Stimulated activated CD4-positive, alpha-beta T cell treated with anti-CD3 and anti-CD28 coated beads, Interleukin-1b, Interleukin-23, amount 100 ng/mL, for 48 hours (primary cell): ENCODE measurements around the gene CLDN22.

Source experiments
- DNase-seq: peaks from one replicate; pipeline ENCODE4 v3.0.0-alpha.2; 2020

CLDN22 gene

DNA sequence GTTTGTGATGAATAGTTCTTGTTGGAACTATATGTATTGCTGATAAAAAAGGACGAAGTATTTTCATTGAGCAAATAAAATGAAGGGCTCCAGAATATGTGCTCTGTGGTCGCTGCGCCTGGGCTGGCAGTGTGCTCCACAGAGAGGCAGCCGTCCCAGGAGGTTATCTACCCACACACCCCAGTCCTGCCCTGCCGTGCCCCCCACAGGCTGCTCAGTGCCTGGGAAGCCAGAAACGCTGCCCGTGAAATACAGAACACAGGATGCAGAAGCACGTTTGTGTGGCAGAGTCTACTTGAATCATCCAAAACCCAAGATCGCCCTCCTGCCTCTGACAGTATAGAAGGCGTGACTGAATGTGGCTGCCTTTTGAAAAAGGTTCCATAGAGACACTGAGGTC is 1.4 kb downstream of the CLDN22 start:
- DNase-seq: no peak

DNA sequence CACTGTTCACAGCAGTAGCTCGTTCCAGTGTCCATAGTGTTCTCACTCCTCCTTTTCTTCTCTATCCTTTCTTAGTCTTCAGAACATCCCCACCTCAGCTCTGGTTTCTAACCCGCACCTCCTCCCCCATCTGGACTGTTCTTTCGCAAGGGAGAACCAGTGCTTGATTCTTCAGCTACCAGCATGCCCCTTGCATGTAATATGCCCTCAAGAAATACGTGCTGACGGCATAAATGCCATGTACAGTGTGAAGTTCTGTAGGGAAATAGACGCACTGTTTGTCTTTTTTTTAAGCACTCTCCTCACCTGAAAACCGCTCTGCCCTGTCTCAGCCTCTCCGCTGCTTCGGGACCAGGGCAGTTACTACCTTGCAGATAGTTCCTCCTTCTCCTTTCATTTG is 5.3 kb downstream of the CLDN22 start:
- DNase-seq: no peak

GRCh38 chr4:183314336-183314735 is 5.7 kb downstream of the CLDN22 start:
- DNase-seq: no peak

DNA sequence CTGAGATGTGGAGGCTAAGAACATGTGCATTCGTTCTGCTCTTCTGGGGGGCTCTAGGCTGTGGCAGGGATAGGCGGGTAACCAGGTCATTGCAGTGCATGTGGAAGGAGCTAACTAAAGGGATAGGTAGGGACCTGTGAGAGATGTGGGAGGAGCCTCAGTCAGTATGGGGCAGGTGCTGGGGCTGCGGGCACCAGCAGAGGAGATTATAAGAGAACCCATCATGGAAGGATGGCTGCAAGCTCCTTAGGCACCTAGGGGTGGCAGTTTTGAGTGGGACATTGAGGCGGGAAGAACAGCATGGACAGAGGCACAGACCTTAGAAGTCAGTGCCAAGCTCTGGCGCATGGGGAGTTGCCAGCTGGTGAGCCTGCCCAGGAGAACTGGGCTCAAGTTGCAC is 7.2 kb downstream of the CLDN22 start:
- DNase-seq: no peak

GRCh38 chr4:183306811-183307210 is 13.3 kb downstream of the CLDN22 start:
- DNase-seq: no peak

DNA sequence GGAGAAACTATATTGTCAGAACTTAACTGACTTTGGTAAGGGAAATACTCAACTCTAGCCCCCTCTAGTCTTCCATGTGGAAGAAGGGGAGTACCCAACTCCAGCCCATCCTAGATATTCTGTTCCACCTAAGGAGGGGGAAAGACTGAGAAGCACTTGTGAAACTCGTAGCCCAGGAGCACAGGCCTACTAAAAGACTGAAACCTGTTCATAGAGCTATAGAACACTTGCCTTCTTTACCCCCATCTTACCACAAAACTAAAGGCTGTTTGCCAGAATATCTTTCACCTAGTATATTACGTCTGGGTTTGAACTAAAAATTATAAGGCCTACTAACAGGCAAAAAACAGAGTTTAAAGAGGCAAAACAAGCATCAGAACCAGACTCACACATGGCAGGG is 15.5 kb downstream of the CLDN22 start:
- no peak for DNase-seq

- DNase-seq: no peak
These were observed 16.0 kb downstream of the CLDN22 start for GRCh38 chr4:183304067-183304466.

GRCh38 chr4:183303301-183303700 is 16.8 kb downstream of the CLDN22 start:
- DNase-seq: no peak

DNA sequence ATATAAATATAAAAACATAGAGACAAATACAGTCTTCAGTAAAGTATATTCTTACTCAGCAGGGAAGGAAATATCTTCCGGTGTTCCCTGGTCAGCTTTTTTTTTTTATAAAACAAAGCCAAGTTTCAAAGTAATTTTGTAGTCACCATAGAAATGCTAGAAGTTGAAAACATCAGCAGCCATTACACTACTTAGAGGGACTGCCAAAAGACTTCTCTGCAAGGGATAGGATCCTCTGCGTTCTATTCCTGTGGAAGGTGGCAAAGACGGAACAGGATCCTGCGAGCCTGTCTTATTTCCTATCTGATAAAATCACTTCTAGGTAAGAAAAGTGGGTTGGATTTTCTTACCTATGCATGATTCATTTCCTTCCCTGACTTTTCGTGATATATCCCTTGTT is 19.4 kb downstream of the CLDN22 start:
- DNase-seq: no peak

DNA sequence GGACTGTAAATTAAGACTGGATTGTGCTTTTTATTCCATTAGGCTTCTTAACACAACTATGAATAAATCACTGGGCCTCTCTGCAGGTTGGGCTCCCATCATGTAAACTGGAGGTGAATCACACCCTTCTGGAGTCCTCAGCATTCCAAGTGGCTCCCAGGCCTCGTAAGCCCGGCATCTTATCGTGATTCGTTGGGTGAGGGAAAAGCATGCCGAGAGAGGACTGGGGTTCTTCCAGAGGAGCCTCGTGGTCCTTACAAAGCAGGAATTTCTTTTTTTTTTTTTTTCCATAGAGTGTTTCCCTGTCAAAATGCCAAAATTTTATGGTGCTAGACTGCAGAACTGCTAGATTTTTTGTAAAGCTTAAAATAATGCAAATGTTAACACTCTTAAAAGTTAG is 20.0 kb downstream of the CLDN22 start:
- no peak for DNase-seq

GRCh38 chr4:183299464-183299863 is 20.6 kb downstream of the CLDN22 start:
- no peak for DNase-seq

DNA sequence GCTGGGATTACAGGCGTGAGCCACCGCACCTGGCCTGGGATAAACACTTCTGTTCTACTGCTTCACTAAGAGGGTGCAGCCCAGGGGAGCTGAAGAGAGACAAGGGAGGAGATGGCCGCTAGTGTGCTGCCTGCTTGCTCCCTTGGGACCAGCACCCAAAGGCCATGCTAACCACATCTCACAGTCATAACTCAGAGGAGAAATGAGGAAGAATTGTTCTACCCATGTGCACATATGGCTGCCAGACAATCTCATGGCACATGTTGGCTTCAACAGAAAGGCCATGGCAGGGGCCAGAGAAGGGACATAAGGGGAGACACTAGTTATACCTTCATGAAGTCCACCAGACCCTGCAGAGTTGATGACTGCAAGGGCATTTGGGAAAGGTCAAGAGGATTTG is 22.4 kb downstream of the CLDN22 start:
- DNase-seq: no peak

DNA sequence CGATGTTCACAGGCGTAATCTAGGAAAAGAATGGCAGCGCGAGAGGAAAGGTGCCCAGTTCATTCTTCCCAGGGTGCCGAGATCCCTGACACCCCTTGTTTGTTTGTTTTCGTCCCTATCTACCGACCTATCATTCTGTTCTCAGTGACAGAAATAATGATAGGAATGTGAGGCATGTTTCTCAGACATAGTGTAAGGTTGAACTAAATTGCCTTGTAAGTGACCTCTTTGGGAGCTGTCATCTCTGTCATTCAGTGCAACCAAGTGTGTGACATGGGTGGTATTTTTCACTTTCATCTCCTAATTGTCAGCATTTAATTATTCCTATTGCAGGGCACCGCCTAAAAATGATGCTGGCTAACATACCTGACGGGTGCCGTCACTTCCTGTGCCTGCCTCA is 24.4 kb downstream of the CLDN22 start:
- DNase-seq: no peak

DNA sequence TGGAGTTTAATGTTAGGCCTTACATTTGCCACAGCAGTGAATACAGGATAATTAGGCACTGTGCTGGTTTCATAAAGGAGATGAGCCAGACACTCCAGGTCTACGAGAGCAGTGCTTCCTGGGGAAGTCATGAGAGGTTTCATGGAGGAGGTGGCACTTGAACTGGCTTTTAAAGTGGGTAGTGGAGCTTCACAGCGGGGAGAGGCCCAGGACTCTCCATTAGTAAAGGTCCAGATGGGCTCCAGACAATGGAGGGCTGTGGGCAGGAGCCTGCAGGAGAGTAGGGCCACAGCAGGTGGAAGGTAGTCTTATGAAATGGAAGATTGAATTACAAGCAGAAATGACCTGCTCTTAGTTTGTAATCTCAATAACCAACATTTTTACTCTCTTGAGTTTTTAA is 29.0 kb downstream of the CLDN22 start:
- no peak for DNase-seq

GRCh38 chr4:183289688-183290087 is 30.4 kb downstream of the CLDN22 start:
- DNase-seq: no peak

GRCh38 chr4:183288955-183289354 is 31.1 kb downstream of the CLDN22 start:
- DNase-seq: no peak

DNA sequence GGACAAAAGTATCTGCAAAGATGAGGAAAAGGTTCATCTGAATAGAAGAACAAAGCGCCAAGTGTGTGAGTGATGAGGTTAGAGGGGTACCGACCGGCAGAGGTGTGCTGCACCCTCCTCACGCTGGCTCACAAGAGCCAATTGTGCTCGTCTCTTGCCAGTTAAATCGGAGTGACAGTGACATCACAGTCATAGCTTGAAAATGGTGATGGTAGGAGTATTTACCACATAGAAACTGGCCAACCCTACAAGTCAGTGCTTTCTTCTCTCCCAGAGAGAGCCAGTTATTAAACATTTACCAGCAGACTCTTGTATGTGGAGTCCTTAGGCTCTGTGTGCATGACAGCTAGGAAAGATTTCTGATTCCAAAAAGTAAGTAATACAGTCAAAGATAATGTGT is 32.4 kb downstream of the CLDN22 start:
- DNase-seq: no peak

DNA sequence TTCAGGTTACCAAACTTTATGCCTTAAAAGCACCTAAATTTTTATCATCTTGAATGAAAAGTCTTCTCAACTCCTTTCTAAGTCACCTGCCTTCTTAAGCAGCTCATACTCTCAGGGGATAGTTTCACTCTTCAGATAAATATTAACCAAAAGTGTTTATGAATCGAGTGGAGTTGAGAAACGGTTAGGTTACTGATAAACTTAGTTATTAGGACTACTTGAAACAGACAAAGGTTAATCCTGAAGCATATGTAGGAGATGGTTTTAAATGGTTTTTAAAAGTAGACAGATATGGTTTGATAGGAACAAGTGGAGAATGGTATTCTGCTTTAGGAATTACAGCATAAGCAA is 32.8 kb downstream of the CLDN22 start:
- no peak for DNase-seq

DNA sequence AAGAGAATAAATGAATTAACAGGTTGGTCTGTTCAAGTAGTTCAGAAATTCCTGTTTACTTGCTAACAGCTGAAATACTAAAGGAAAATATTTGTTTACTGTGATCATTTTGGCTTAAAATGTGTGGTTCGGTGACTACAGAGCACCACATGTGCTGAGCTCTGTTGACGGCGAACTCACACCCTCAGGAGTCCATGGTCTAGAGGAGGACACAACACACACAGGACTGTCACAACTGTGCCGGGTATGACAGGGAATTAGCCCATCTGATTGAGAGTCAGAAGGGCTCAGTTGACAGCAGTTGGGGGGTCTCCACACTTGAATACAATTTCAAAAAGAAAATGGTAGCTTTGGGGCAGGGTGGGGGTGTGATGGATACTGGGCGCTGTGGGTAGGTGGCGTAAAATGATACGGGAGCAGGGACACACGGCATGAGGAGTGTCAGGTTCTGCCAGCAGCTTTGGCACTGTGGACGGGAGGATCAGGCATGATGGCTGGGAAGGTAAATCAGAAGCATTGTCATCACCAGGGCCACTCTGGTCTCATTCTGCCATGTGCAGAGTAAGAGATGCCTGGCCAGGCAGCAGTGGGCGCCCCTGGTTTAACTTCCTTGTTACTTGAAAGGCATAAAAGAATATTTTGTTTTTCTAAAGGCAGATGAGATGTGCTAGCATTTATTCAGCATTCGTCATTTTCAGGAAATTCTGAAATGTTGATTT is 33.3 kb downstream of the CLDN22 start:
- no peak for DNase-seq

- DNase-seq: no peak
These were observed 34.2 kb downstream of the CLDN22 start for GRCh38 chr4:183285886-183286285.

- DNase-seq: no peak
These were observed 35.1 kb downstream of the CLDN22 start for GRCh38 chr4:183284965-183285364.

DNA sequence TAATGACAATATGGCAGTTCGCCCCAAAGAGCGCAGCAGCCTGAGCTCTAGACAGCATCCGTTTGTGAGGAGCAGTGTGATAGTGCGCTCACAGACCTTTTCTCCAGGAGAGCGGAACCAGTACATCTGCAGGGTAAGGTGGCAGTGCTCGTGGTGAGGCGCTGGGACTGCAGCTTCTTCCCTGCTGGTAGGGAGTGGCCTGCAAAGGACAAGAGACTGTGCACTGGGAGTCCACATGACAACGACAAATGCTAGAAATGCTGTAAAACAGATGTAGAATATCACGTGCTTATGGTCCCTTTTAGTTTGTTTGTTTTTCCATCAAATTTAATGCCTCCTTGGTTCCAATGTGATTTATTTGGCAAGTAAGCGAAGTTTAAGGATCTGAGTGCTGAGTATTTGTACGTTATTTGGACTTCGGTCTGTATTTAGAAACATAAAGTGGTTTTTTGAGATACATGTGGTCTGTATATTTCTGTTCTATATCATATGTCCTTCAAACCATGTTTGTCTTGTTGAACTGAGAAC is 35.8 kb downstream of the CLDN22 start:
- DNase-seq: no peak

DNA sequence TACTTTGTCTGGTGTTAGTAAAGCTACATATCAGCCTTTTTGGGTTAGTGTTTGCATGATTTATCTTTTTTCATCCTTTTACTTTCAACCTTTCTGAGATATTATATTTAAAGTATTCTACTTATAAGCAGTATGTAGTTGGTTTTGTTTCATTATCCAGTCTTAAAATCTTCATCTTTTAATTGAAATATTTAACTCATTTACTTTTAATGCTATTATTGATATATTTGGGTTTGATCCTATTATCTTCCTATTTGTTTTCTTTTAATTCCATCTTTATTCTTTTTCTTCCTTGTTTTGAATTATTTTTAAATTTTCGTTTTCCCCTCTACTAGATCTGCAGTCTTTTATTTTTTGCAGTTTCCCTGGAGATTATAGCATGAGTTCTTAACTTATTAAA is 44.0 kb downstream of the CLDN22 start:
- no peak for DNase-seq

DNA sequence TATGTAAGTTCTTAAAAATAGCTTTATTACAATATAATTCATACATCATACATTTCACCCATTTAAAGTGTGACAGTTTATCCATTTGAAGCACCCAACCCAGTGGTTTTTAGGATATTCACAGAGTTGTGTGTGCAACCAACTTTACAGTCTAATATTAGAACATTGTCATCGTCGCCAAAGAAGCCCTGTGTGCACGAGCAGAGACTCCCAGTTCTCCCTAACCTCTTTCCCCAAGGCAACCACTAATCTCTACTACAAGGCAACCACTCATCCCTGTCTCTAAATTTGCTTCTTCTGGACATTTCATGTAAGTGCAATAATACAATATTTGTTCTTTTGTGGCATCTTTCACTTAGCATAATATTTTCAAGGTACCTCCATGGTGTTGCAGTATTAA is 47.7 kb downstream of the CLDN22 start:
- no peak for DNase-seq

GRCh38 chr4:183268556-183268955 is 51.5 kb downstream of the CLDN22 start:
- DNase-seq: no peak
